B cell (primary cell): ENCODE measurements around the gene PPP2R3A. TPM values are rescaled to one million over a fixed set of nuclear protein-coding genes. Genes with fewer than 3 reads are reported as not detected.

Experiments
- ATAC-seq: fragments of 200-7000 bp; cut with Tn5 transposase; one replicate; pipeline ENCODE4 v1.10.0; 2021; ENCODE audit warnings: low read depth, mild to moderate bottlenecking, moderate number of reproducible peaks, moderate library complexity
- CTCF ChIA-PET: fragments of 350-600 bp; sonication (Branson Sonifier 250); formaldehyde crosslinking; loops from one replicate; lab custom pipeline; 2021; ENCODE audit warnings: antibody characterized with exemption, inconsistent platforms; lab: Charles Lee
- POLR2A ChIA-PET: fragments of 350-600 bp; sonication (Branson Sonifier 250); formaldehyde crosslinking; loops from one replicate; lab custom pipeline; 2021; ENCODE audit warnings: antibody characterized with exemption; lab: Charles Lee
- DNase-seq: peaks from one replicate; pipeline ENCODE4 v3.0.0; 2013
- H2AFZ ChIP-seq: 2 replicates; pipeline ENCODE4 v1.6.1; 2012; ENCODE audit warnings: mild to moderate bottlenecking, low read depth, low read length; ENCODE audit not compliant: insufficient read depth, poor library complexity, severe bottlenecking
- H3K27ac ChIP-seq, 2 donors: 1 replicate in 1 of 2; 2 replicates in 1 of 2; pipeline ENCODE4 v1.5.1; 2012 to 2013; ENCODE audit warnings: low read length in 2 of 2, mild to moderate bottlenecking in 2 of 2, moderate library complexity in 1 of 2
- H3K27me3 ChIP-seq, 4 experiments: fragments of 200-600 bp in 1 of 4; sonication (generic) in 1 of 4; replicated peaks in 1 of 4; 1 replicate in 2 of 4; 2 replicates in 2 of 4; pipeline versions ENCODE4 v1.6.1 to v1.7.0; 2013 to 2016; ENCODE audit warnings: low read length in 3 of 4, mild to moderate bottlenecking in 2 of 4, mixed read lengths in 1 of 4, moderate library complexity in 1 of 4; ENCODE audit not compliant: insufficient read depth in 4 of 4, control insufficient read depth in 3 of 4; ENCODE audit errors: control extremely low read depth in 1 of 4
- H3K36me3 ChIP-seq, 2 experiments: replicated peaks in 1 of 2; 1 replicate in 1 of 2; 2 replicates in 1 of 2; pipeline versions ENCODE4 v1.6.1 to v1.7.1; 2013; ENCODE audit warnings: low read length in 1 of 2; ENCODE audit not compliant: insufficient read depth in 2 of 2, control insufficient read depth in 1 of 2; ENCODE audit errors: control extremely low read depth in 1 of 2, extremely low read depth in 1 of 2
- H3K4me1 ChIP-seq, 2 donors: fragments of 200-600 bp in 1 of 2; sonication (generic) in 1 of 2; 1 replicate in 1 of 2; 2 replicates in 1 of 2; pipeline versions ENCODE4 v1.5.1 to v1.6.1; 2013 to 2017; ENCODE audit warnings: low read length in 2 of 2; ENCODE audit not compliant: control insufficient read depth in 2 of 2, insufficient read depth in 2 of 2
- H3K4me2 ChIP-seq: replicated peaks from 2 replicates; pipeline ENCODE3; 2012; ENCODE audit warnings: mild to moderate bottlenecking, low read depth, low read length; ENCODE audit not compliant: poor library complexity, severe bottlenecking
- H3K4me3 ChIP-seq, 5 experiments: fragments of 200-600 bp in 1 of 5; sonication (generic) in 1 of 5; 1 replicate in 3 of 5; 2 replicates in 2 of 5; pipeline versions ENCODE4 v1.5.1 to v1.7.0; 2011 to 2016; ENCODE audit warnings: low read length in 4 of 5, mild to moderate bottlenecking in 4 of 5, low read depth in 2 of 5, control low read depth in 1 of 5, moderate library complexity in 1 of 5; ENCODE audit not compliant: insufficient read depth in 1 of 5; ENCODE audit errors: control extremely low read depth in 1 of 5, extremely low read depth in 1 of 5
- H3K79me2 ChIP-seq: fragments of 200-600 bp; sonication (generic); one replicate; pipeline ENCODE4 v1.6.0; 2016; ENCODE audit warnings: low read length; ENCODE audit not compliant: control insufficient read depth, insufficient read depth
- H3K9ac ChIP-seq: fragments of 200-600 bp; sonication (generic); 2 replicates; pipeline ENCODE4 v1.6.1; 2017; ENCODE audit warnings: mild to moderate bottlenecking, low read length, moderate library complexity
- H3K9me3 ChIP-seq, 3 donors: one replicate each; pipeline versions ENCODE4 v1.6.1 to v1.7.1; 2013; ENCODE audit warnings: low read length in 2 of 3; ENCODE audit not compliant: control insufficient read depth in 2 of 3, insufficient read depth in 1 of 3; ENCODE audit errors: control extremely low read depth in 1 of 3
- H4K20me1 ChIP-seq: 2 replicates; pipeline ENCODE4 v1.6.0; 2012; ENCODE audit warnings: mild to moderate bottlenecking, low read length; ENCODE audit not compliant: insufficient read depth, control insufficient read depth, poor library complexity, severe bottlenecking
- H3K27ac Mint-ChIP-seq: one replicate; pipeline ENCODE4 v1.8.0; 2021; ENCODE audit warnings: mixed read lengths
- H3K27me3 Mint-ChIP-seq: one replicate; pipeline ENCODE4 v1.8.0; 2021; ENCODE audit warnings: mixed read lengths
- H3K4me1 Mint-ChIP-seq: one replicate; pipeline ENCODE4 v1.8.0; 2021; ENCODE audit warnings: mixed read lengths
- H3K4me3 Mint-ChIP-seq: one replicate; pipeline ENCODE4 v1.8.0; 2021; ENCODE audit warnings: mixed read lengths
- H3K9me3 Mint-ChIP-seq: one replicate; pipeline ENCODE4 v1.8.0; 2022; ENCODE audit warnings: mixed read lengths; ENCODE audit not compliant: insufficient read depth
- EZH2 ChIP-seq: IDR thresholded peaks from 2 replicates; pipeline ENCODE4 v1.6.1; 2012; ENCODE audit warnings: borderline replicate concordance, low read depth, mild to moderate bottlenecking, moderate library complexity, low read length; ENCODE audit not compliant: insufficient read depth, poor library complexity, severe bottlenecking
- WGBS: methylation state at CpG from one replicate; pipeline ENCODE4 v1.1.5; 2013; ENCODE audit warnings: missing lambda C conversion rate; ENCODE audit not compliant: insufficient coverage; 5-methylcytosine and 5-hydroxymethylcytosine counted together
- intact Hi-C: fragments of 100-400 bp; cut with micrococcal nuclease; formaldehyde crosslinking; loops from one replicate; pipeline ENCODE4 v1.10.0; 2022
- polyA plus RNA-seq: library from polyadenylated mRNA; depleted of rRNA; stranded (reverse); fragments of >200 nt; gene quantifications from 2 replicates; pipeline ENCODE4 v1.2.3, GENCODE V29; 2012
- total RNA-seq, 2 donors: library from RNA; stranded (reverse); fragments of 120-200 nt in 1 of 2; gene quantifications; 1 replicate in 1 of 2; 2 replicates in 1 of 2; pipeline versions ENCODE4 v1.2.3 to v1.2.4, GENCODE V29; 2013 to 2022
- TF ChIP-seq, protein P1 (sequence below): fragments of 200-600 bp; IDR thresholded peaks from one replicate; pipeline ENCODE4 v1.8.0; 2022; ENCODE audit warnings: antibody characterized with exemption, mild to moderate bottlenecking

Gene PPP2R3A
- total and polyA plus RNA-seq, 2 donors (not counting 1 experiment from before 2014, with no cell fraction given): 0.03 to 0.22 TPM

DNA sequence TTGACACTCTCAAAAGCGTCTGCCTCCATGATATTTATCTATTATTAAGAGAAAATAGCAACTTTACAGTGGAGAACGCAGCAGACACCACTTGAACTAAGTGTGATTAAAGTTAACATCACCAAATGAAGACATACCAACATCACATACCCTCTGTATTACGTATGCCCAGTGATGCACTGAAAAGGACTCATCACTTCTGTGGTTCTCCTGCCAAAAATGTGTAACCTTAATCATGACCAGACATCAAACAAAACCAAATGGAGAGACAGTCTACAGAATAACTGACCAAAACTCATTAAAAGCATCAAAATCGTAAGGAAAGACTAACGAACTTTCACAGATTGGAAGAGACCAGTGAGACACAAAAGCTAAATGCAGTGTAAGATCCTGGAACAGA lies 103.2 kb downstream of the PPP2R3A start:
- TF ChIP-seq, protein P1, sequence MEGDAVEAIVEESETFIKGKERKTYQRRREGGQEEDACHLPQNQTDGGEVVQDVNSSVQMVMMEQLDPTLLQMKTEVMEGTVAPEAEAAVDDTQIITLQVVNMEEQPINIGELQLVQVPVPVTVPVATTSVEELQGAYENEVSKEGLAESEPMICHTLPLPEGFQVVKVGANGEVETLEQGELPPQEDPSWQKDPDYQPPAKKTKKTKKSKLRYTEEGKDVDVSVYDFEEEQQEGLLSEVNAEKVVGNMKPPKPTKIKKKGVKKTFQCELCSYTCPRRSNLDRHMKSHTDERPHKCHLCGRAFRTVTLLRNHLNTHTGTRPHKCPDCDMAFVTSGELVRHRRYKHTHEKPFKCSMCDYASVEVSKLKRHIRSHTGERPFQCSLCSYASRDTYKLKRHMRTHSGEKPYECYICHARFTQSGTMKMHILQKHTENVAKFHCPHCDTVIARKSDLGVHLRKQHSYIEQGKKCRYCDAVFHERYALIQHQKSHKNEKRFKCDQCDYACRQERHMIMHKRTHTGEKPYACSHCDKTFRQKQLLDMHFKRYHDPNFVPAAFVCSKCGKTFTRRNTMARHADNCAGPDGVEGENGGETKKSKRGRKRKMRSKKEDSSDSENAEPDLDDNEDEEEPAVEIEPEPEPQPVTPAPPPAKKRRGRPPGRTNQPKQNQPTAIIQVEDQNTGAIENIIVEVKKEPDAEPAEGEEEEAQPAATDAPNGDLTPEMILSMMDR: no peak
- TF ChIP-seq EZH2: no peak
- Mint-ChIP-seq H3K27me3 (peaks cover 2% of the 10 kb centered on the region), H3K27ac (no peak overlapping the region), H3K4me1 (no peaks in the 10 kb centered on the region), H3K4me3 (no peak overlapping the region), H3K9me3 (no peaks in the 10 kb centered on the region)
- Histone ChIP-seq H2AFZ (no peak overlapping the region), H3K4me2 (no peak overlapping the region), H3K4me3 (no peak overlapping the region), H4K20me1 (no peaks in the 10 kb centered on the region), H3K9me3 (no peaks in the 10 kb centered on the region), H3K4me1 (no peaks in the 10 kb centered on the region), H3K27ac (no peak overlapping the region), H3K9ac (no peak overlapping the region), H3K79me2 (no peaks in the 10 kb centered on the region), H3K27me3 (peaks cover 0 to 3% (median 0%) of the 10 kb centered on the region in 4 experiments), H3K36me3 (no peaks in the 10 kb centered on the region)
- no CpG with 5 or more reads among the region's 5 CpGs for WGBS
- ATAC-seq (no peak), DNase-seq (no peak)
- intact Hi-C loops: no loop called here
- ChIA-PET CTCF (interaction anchor here (0.6 to 4.6 kb wide), 6 partner anchors 11 to 1878 kb away, joined by 3 to 62 read pairs (median 3); partner anchors contain the start of gene STAG1), POLR2A (no interaction called here)

DNA sequence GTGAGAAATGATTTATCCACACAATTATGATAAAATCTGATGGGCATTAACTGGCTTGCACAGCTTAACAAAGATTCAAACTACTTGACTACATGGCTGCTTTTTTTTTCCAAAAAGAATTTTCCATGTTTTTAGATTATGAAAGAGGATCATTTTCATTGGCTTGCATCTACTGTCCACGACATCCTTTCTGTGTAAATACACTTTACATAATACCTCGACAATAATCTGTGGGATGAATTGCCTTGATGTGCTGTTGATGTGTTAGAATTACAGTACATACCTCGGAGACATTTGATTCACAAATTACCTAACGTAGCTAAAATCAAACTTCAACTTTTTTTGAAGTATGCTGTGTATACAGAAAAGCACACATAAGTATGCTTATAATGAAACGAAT lies 104.4 kb downstream of the PPP2R3A start:
- no peaks in the 10 kb centered on the region for H3K36me3 ChIP-seq
- H3K27me3 ChIP-seq: peaks cover 0 to 3% (median 0%) of the 10 kb centered on the region in 4 experiments
- H3K4me2 ChIP-seq: no peak overlapping the region
- POLR2A ChIA-PET: no interaction called here
- intact Hi-C loops: loop anchor here (10.0 kb wide), 1 partner anchor 1905 kb away; no protein-coding TSS in a partner anchor
- no peaks in the 10 kb centered on the region for H4K20me1 ChIP-seq
- no peak overlapping the region for H2AFZ ChIP-seq
- H3K4me1 Mint-ChIP-seq: no peaks in the 10 kb centered on the region
- H3K4me3 ChIP-seq: no peak overlapping the region
- no peak overlapping the region for H3K4me3 Mint-ChIP-seq
- H3K9me3 Mint-ChIP-seq: no peaks in the 10 kb centered on the region
- H3K79me2 ChIP-seq: no peaks in the 10 kb centered on the region
- no peaks in the 10 kb centered on the region for H3K4me1 ChIP-seq
- WGBS: no CpG with 5 or more reads among the region's 5 CpGs
- DNase-seq: no peak
- CTCF ChIA-PET: interaction anchor here (0.9 to 4.6 kb wide), 4 partner anchors 9 to 944 kb away, joined by 4 to 62 read pairs (median 4); partner anchors contain the start of gene STAG1
- ATAC-seq: no peak
- no peak overlapping the region for H3K27ac Mint-ChIP-seq
- peaks cover 4% of the 10 kb centered on the region for H3K27me3 Mint-ChIP-seq
- no peak overlapping the region for H3K9ac ChIP-seq
- TF ChIP-seq, protein P1: no peak
- TF ChIP-seq EZH2: no peak
- no peak overlapping the region for H3K27ac ChIP-seq
- H3K9me3 ChIP-seq: no peaks in the 10 kb centered on the region
